Transverse colon (tissue), 4 donors: ENCODE data around the gene TNRC18. TPM values are rescaled to one million over a fixed set of nuclear protein-coding genes. Genes with fewer than 3 reads are reported as not detected.

ENCODE experiments used
- DNase-seq: peaks from one replicate; pipeline ENCODE4 v3.0.0-alpha.2; 2019
- H3K27ac ChIP-seq, 4 donors: fragments of 200-600 bp; sonication (generic); 2 replicates each; pipeline ENCODE4 v1.5.1; 2016 to 2018; ENCODE audit warnings: inconsistent platforms in 4 of 4
- H3K27me3 ChIP-seq: fragments of 200-600 bp; sonication (generic); 2 replicates; pipeline ENCODE4 v1.5.1; 2017; ENCODE audit warnings: inconsistent platforms
- H3K36me3 ChIP-seq, 4 donors: fragments of 200-600 bp; sonication (generic); 2 replicates each; pipeline ENCODE4 v1.5.1; 2017 to 2019; ENCODE audit warnings: inconsistent platforms in 4 of 4
- H3K4me1 ChIP-seq, 4 donors: fragments of 200-600 bp; sonication (generic); 2 replicates each; pipeline ENCODE4 v1.5.1; 2017 to 2020; ENCODE audit warnings: inconsistent platforms in 4 of 4
- H3K4me3 ChIP-seq, 4 donors: fragments of 200-600 bp; sonication (generic); 1 replicate in 1 of 4; 2 replicates in 3 of 4; pipeline versions ENCODE4 v1.5.1 to v1.6.1; 2017 to 2019; ENCODE audit warnings: inconsistent platforms in 4 of 4
- H3K9me3 ChIP-seq, 2 donors: fragments of 200-600 bp; sonication (generic); 2 replicates each; pipeline ENCODE4 v1.5.1; 2017 to 2019; ENCODE audit warnings: inconsistent platforms in 2 of 2
- EP300 ChIP-seq: sonication (generic); formaldehyde crosslinking; IDR thresholded peaks from one replicate; pipeline ENCODE4 v1.6.1; 2017; ENCODE audit warnings: antibody characterized with exemption, low read depth
- POLR2A ChIP-seq: fragments of 450-650 bp; IDR thresholded peaks from one replicate; pipeline ENCODE4 v1.6.1; 2016; ENCODE audit warnings: antibody characterized with exemption, mild to moderate bottlenecking, moderate library complexity
- POLR2AphosphoS5 ChIP-seq, 3 donors: sonication (generic); formaldehyde crosslinking; IDR thresholded peaks; one replicate each; pipeline ENCODE4 v1.6.1; 2016; ENCODE audit warnings: antibody characterized with exemption in 3 of 3
- WGBS, 2 donors: methylation state at CpG; one replicate each; pipeline ENCODE4 v1.1.5; 2018; ENCODE audit warnings: low coverage in 1 of 2; 5-methylcytosine and 5-hydroxymethylcytosine counted together
- in situ Hi-C, 4 donors: fragments of 200-750 bp; cut with MboI; loops; one replicate each; pipeline versions ENCODE4 v1.15.0 to v1.15.1; 2017; ENCODE audit warnings: low sequenced_read_pairs in 3 of 4, low pct_ligation_motif_present in 1 of 4, low pct_unique_long_range_greater_than_20kb in 1 of 4
- intact Hi-C: fragments of 100-400 bp; cut with DNase I; formaldehyde crosslinking; loops from one replicate; pipeline ENCODE4 v1.15.1; 2023; ENCODE audit warnings: low total_unique reads
- total RNA-seq, 4 donors: library from RNA; depleted of rRNA; stranded (reverse); fragments of >200 nt; gene quantifications; one replicate each; pipeline ENCODE4 v1.1.0, GENCODE V29; 2016
- TF ChIP-seq, protein P1 (sequence below), 5 experiments: fragments of 200-600 bp in 3 of 5; fragments of 450-650 bp in 2 of 5; sonication (generic) in 3 of 5; IDR thresholded peaks; 1 replicate in 2 of 5; 2 replicates in 3 of 5; pipeline ENCODE4 v1.5.1; 2016 to 2017; ENCODE audit warnings: antibody characterized with exemption in 5 of 5, inconsistent platforms in 3 of 5, mild to moderate bottlenecking in 2 of 5, moderate library complexity in 1 of 5

The TNRC18 gene
- total RNA-seq, 4 donors from 2014 or later: 91.2 to 430 (median 175) TPM

DNA sequence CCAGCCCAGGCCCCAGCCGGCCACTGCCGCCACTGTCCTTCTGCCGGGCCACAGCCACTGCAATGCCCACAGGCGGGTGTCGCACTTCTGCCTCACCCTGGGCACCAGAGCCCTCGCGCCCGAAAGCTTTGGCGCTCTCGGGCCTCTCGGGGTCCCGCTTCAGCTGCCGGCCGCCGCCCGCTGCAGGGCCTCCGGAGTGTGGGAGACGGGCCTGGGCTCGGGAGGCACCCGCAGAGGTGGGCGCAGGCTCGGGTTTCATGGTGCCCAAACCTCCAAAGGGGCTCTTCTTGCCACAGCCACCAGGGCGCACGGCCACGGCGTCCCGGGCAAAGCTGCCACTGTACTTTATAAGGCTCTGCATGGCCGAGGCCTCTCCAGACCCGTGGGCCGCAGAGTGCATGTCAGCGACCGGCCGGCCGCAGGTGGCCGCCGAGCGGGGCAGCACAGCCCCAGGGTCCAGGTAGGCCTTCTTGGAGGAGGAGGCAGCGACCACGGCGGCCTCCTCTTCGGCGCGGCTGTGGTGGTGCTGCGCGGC, 35.9 kb downstream of the TNRC18 start:
- WGBS, 2 donors: 98% methylated on average over 42 of the region's 45 CpGs; no CpG with 5 or more reads in 1 of the 2 donors
- H3K27ac ChIP-seq: no peak overlapping the region
- no peaks in the 10 kb centered on the region for H3K27me3 ChIP-seq
- peaks cover 16 to 27% (median 20%) of the 10 kb centered on the region in 4 donors for H3K4me1 ChIP-seq
- intact Hi-C loops: no loop called here
- no peak overlapping the region for H3K4me3 ChIP-seq
- no peak for DNase-seq
- no peak for TF ChIP-seq EP300
- TF ChIP-seq POLR2A: no peak
- in situ Hi-C loops: no loop called here
- no peaks in the 10 kb centered on the region for H3K9me3 ChIP-seq
- peaks cover 0 to 55% (median 16%) of the 10 kb centered on the region in 4 donors for H3K36me3 ChIP-seq

DNA sequence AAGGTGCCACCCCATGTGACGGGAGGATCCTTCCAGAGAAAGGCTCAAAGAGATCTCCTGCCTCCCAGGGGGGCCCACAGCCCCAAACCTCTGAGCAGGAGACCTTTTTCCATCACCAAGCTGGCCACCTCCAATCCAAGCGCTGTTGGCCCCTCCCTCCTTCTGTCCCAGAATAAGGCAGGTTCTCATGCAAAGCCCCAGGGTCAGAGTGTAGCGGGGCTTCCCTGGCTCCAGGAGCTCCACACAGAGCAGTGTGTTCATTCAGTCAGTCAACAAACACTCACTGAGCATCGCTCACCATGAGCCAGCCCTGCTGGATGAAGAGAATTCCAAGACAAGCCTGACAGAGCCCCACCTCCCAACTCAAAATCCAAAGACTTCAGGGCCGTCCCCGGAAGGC, 39.0 kb downstream of the TNRC18 start:
- Histone ChIP-seq H3K27ac (peak overlapping the region in 2 of 4 donors; percentile 8 to 33), H3K27me3 (no peaks in the 10 kb centered on the region), H3K36me3 (peaks cover 0 to 38% (median 8%) of the 10 kb centered on the region in 4 donors), H3K4me3 (no peak overlapping the region), H3K9me3 (no peaks in the 10 kb centered on the region), H3K4me1 (peaks cover 29 to 47% (median 33%) of the 10 kb centered on the region in 4 donors)
- TF ChIP-seq POLR2A (no peak), POLR2AphosphoS5 (IDR thresholded peaks at IDR 0.05) (no peak)
- TF ChIP-seq, protein P1, sequence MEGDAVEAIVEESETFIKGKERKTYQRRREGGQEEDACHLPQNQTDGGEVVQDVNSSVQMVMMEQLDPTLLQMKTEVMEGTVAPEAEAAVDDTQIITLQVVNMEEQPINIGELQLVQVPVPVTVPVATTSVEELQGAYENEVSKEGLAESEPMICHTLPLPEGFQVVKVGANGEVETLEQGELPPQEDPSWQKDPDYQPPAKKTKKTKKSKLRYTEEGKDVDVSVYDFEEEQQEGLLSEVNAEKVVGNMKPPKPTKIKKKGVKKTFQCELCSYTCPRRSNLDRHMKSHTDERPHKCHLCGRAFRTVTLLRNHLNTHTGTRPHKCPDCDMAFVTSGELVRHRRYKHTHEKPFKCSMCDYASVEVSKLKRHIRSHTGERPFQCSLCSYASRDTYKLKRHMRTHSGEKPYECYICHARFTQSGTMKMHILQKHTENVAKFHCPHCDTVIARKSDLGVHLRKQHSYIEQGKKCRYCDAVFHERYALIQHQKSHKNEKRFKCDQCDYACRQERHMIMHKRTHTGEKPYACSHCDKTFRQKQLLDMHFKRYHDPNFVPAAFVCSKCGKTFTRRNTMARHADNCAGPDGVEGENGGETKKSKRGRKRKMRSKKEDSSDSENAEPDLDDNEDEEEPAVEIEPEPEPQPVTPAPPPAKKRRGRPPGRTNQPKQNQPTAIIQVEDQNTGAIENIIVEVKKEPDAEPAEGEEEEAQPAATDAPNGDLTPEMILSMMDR (IDR thresholded peaks at IDR 0.05): no peak
- 68% methylated on average over 6 of the region's 6 CpGs; no CpG with 5 or more reads in 1 of the 2 donors for WGBS, 2 donors
- in situ Hi-C loops: no loop called here
- intact Hi-C loops: no loop called here
- DNase-seq: no peak

DNA sequence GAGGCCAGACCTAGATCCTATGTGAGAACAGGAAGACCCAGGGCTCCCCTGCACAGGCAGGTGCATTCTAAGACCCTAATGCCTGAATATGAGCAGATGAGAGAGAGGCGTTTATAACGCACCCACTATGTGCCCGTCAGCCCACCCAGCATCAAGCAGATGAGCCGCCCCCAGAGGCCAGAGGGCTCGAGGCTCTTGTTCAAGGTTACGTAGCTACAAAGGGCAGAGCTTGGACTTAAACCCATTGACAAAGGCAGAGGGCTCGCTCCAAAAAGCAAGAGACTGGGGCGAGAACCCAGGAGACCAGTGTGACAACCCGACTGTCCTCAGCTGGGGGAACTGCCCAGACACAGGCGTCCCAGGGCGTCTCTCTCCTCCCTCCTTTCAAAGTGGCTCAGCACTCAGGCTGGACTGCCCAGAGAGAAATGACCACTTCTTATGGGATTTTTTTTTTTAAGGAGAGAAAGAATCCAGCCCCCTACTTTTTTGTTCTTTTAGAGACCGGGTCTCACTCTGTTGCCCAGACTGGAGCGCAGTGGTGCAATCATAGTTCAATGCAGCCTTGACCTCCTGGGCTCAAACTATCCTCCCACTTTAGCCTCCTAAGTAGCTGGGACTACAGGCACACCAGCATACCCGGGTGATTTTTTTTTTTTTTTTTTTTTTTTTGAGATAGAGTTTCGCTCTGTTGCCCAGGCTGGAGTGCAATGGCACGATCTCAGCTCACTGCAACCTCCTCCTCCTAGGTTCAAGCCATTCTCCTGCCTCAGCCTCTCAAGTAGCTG, 40.1 kb downstream of the TNRC18 start:
- H3K27me3 ChIP-seq: no peaks in the 10 kb centered on the region
- DNase-seq: no peak
- H3K4me3 ChIP-seq: no peak overlapping the region
- peaks cover 0 to 34% (median 6%) of the 10 kb centered on the region in 4 donors for H3K36me3 ChIP-seq
- intact Hi-C loops (no loop called here), in situ Hi-C loops (no loop called here)
- H3K9me3 ChIP-seq: no peaks in the 10 kb centered on the region
- peaks cover 29 to 49% (median 33%) of the 10 kb centered on the region in 4 donors for H3K4me1 ChIP-seq
- 77 to 95% methylated on average over 4 to 16 of the region's 16 CpGs for WGBS, 2 donors
- peak overlapping the region in 1 of 4 donors; percentile 33 for H3K27ac ChIP-seq
- TF ChIP-seq, protein P1 (IDR thresholded peaks at IDR 0.05): no peak
- TF ChIP-seq POLR2AphosphoS5 (IDR thresholded peaks at IDR 0.05) (no peak), POLR2A (no peak), EP300 (no peak)

DNA sequence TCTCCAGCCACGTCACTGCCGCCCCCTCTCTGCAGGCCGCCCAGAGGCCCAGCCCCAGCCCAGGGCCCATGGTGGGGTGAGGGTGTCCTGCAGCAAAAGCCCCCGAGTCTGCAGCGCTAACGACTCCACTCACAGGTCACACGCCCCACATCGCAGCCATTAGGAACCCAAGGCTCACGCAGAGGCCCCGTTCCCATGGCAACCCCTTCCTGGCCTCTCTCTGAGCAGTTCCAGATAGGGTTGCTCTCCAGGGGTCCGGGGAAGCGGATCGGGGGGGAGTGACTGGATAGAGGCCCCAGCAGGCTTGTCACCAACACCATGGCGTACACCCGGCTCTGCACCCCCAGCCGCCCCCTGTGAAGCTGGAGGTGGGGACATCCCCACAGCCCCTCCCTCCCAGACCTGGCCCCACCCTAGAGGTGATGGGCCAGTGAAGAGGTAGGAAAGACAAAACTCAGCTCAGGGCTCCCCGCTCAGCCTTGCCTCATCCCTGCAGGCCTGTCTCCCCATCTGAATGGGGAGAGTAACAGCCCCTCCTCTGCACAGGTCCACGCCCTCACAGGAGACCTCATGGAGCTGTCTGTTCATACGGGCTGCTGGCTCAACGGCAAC, 41.2 kb downstream of the TNRC18 start:
- TF ChIP-seq EP300: no peak
- intact Hi-C loops (no loop called here), in situ Hi-C loops (no loop called here)
- H3K36me3 ChIP-seq: peaks cover 0 to 24% (median under 1%) of the 10 kb centered on the region in 4 donors
- no peaks in the 10 kb centered on the region for H3K27me3 ChIP-seq
- peaks cover 29 to 49% (median 33%) of the 10 kb centered on the region in 4 donors for H3K4me1 ChIP-seq
- DNase-seq: no peak
- H3K9me3 ChIP-seq: no peaks in the 10 kb centered on the region
- WGBS, 2 donors: 56% methylated on average over 20 of the region's 20 CpGs; no CpG with 5 or more reads in 1 of the 2 donors
- H3K27ac ChIP-seq: peak overlapping the region in 2 of 4 donors; percentile 11 to 19
- peak overlapping the region in 1 of 4 donors; percentile 5 for H3K4me3 ChIP-seq
